ENCODE data around the gene FAM89A.

Gene FAM89A

DNA sequence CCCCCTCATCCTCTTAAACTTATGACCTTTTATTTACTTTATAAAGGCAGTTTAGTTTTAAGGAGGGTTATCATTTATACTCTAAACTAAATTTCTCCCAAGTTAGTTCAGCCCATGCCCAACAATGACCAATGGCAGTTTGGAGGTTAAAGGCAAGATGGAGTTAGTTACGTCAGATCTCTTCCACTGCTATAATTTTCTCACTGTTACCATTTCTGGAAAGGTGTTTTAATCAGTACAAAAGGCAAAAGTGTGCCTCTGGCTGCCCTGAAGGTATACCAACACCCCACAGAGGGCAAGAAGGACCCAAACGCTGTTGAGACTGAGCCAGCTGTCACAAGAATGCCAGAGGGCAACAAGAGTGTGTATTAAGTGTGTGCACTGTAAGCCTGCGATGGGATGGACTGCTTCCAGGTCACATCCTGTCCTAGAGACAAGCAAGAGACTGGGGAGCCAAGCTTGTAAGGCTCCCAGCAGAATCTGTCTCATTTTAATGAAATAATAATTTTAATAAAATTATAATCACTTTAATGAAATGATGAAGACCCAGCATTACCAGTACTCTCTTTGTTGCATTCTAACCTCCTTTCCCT is 32.5 kb upstream of the FAM89A start:
- TF ChIP-seq, protein P1, sequence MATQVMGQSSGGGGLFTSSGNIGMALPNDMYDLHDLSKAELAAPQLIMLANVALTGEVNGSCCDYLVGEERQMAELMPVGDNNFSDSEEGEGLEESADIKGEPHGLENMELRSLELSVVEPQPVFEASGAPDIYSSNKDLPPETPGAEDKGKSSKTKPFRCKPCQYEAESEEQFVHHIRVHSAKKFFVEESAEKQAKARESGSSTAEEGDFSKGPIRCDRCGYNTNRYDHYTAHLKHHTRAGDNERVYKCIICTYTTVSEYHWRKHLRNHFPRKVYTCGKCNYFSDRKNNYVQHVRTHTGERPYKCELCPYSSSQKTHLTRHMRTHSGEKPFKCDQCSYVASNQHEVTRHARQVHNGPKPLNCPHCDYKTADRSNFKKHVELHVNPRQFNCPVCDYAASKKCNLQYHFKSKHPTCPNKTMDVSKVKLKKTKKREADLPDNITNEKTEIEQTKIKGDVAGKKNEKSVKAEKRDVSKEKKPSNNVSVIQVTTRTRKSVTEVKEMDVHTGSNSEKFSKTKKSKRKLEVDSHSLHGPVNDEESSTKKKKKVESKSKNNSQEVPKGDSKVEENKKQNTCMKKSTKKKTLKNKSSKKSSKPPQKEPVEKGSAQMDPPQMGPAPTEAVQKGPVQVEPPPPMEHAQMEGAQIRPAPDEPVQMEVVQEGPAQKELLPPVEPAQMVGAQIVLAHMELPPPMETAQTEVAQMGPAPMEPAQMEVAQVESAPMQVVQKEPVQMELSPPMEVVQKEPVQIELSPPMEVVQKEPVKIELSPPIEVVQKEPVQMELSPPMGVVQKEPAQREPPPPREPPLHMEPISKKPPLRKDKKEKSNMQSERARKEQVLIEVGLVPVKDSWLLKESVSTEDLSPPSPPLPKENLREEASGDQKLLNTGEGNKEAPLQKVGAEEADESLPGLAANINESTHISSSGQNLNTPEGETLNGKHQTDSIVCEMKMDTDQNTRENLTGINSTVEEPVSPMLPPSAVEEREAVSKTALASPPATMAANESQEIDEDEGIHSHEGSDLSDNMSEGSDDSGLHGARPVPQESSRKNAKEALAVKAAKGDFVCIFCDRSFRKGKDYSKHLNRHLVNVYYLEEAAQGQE (IDR thresholded peaks at IDR 0.05; ENCODE audit: insufficient read depth in 1 of 2, low read depth in 2 of 2, low read length in 2 of 2), result no peak
- TF ChIP-seq SIN3A (IDR thresholded peaks at IDR 0.05; ENCODE audit: borderline replicate concordance, insufficient read depth, low read length) (no peak), TAF1 (IDR thresholded peaks at IDR 0.05; ENCODE audit: borderline replicate concordance, insufficient read depth, low read length) (no peak), FOXP2 (optimal IDR thresholded peaks at IDR 0.05; ENCODE audit: borderline replicate concordance, extremely low read depth, extremely low read length, insufficient read depth) (no peak), POLR2AphosphoS5 (IDR thresholded peaks at IDR 0.05; ENCODE audit: low read depth, low read length) (no peak)

DNA sequence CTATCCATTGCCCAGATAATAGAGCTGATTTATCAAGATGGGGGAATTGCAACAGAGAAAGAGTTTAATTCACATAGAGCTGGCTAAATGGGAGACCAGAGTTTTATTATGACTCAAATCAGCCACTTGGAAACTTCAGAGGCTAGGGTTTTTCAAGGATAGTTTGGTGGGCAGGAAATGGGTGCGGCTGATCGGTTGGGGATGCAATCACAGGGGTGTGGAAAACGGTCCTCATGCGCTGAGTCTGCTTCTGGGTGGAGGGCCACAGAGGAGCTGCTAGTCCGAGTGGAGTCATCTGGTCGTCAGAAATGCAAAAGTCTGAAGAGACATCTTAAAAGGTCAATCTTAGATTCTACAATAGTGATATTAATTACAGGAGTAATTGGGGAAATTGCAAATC is 32.0 kb upstream of the FAM89A start:
- no peak for TF ChIP-seq SIN3A (IDR thresholded peaks at IDR 0.05; ENCODE audit: borderline replicate concordance, insufficient read depth, low read length)
- TF ChIP-seq POLR2AphosphoS5 (IDR thresholded peaks at IDR 0.05; ENCODE audit: low read depth, low read length), result no peak
- TF ChIP-seq, protein P1 (IDR thresholded peaks at IDR 0.05; ENCODE audit: insufficient read depth in 1 of 2, low read depth in 2 of 2, low read length in 2 of 2), result no peak
- TF ChIP-seq FOXP2 (optimal IDR thresholded peaks at IDR 0.05; ENCODE audit: borderline replicate concordance, extremely low read depth, extremely low read length, insufficient read depth), result no peak
- no peak for TF ChIP-seq TAF1 (IDR thresholded peaks at IDR 0.05; ENCODE audit: borderline replicate concordance, insufficient read depth, low read length)

DNA sequence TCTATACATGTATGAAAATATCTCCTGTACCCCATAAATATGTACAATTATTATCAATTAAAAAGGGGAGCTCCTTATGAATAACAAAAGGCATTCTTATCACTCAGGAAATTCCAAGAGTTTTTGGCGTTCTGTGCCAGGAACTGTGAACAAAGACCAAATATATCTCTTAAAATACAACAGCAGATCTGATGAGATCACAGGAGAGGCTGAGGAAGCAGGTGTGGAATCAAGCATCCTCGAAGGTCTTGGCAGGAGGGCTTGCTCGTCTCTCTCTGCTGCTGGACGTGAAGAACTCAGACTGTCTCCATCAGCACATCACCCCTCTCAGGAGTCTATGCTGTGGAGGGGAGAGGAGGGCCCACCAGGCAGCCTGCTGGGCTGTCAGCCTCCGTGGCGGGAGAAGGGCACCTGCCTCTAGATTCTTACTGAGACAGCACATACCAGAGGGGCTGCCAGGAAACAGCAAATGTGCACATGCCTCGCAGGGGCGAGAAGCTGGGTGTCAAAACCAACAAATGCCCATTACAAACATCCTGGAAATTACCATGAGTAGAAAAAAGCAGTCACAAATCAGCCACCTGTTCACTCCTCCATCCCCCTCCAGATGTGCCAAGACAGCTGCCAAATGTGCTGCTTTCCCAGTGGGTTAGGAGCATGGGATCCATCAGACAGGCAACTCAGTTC is 30.8 kb upstream of the FAM89A start:
- TF ChIP-seq, protein P1 (IDR thresholded peaks at IDR 0.05; ENCODE audit: insufficient read depth in 1 of 2, low read depth in 2 of 2, low read length in 2 of 2), result no peak

DNA sequence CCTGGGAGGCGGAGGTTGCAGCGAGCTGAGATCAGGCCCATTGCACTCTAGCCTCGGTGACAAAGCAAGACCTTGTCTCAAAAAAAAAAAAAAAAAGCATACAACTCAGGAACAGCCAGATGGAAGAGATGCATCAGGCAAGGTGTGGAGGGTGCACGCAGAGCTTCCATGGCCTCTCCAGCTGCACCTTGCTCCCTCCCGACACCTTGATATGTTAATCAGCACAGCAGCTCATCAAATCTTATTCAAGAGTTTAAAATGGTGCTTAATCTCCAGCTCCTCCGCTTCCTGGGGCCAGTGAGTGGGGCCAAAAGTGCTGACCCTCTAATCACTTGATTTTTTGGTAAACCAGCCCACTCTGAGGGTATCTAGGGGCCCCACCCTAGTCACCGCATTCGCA is 29.3 kb upstream of the FAM89A start:
- TF ChIP-seq SIN3A (IDR thresholded peaks at IDR 0.05; ENCODE audit: borderline replicate concordance, insufficient read depth, low read length), result no peak
- no peak for TF ChIP-seq TAF1 (IDR thresholded peaks at IDR 0.05; ENCODE audit: borderline replicate concordance, insufficient read depth, low read length)
- no peak for TF ChIP-seq FOXP2 (optimal IDR thresholded peaks at IDR 0.05; ENCODE audit: borderline replicate concordance, extremely low read depth, extremely low read length, insufficient read depth)
- TF ChIP-seq POLR2AphosphoS5 (IDR thresholded peaks at IDR 0.05; ENCODE audit: low read depth, low read length), result no peak
- TF ChIP-seq, protein P1 (IDR thresholded peaks at IDR 0.05; ENCODE audit: insufficient read depth in 1 of 2, low read depth in 2 of 2, low read length in 2 of 2), result no peak

DNA sequence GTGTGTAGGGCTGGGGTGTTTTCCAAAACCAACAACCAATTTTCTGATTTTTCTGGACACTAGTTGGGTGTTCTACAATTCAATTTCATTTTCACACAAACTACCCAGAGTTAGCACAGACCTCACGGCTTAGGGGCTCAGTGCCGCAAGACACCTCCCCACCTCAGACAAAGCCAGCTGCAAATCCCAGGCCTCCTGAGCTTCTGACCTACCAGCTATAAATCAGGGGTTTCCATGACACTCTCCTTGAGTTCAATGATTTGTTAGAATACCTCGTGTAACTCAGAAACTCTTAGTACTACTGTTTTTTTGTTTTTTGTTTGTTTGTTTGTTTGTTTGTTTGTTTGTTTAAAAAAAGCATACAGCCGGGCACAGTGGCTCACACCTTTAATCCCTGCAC is 28.7 kb upstream of the FAM89A start:
- TF ChIP-seq TAF1 (IDR thresholded peaks at IDR 0.05; ENCODE audit: borderline replicate concordance, insufficient read depth, low read length) (no peak), FOXP2 (optimal IDR thresholded peaks at IDR 0.05; ENCODE audit: borderline replicate concordance, extremely low read depth, extremely low read length, insufficient read depth) (no peak), POLR2AphosphoS5 (IDR thresholded peaks at IDR 0.05; ENCODE audit: low read depth, low read length) (no peak), SIN3A (IDR thresholded peaks at IDR 0.05; ENCODE audit: borderline replicate concordance, insufficient read depth, low read length) (no peak)
- TF ChIP-seq, protein P1 (IDR thresholded peaks at IDR 0.05; ENCODE audit: insufficient read depth in 1 of 2, low read depth in 2 of 2, low read length in 2 of 2), result no peak

Data from PFSK-1 (cell line).